Measurements from ENCODE around the gene CCDC82.

CCDC82 gene

GRCh38 chr11:96306933-96307775 lies 82.6 kb downstream of the CCDC82 start:
- DNase-seq (ENCODE audit: low read depth in 3 of 3) = no peak

DNA sequence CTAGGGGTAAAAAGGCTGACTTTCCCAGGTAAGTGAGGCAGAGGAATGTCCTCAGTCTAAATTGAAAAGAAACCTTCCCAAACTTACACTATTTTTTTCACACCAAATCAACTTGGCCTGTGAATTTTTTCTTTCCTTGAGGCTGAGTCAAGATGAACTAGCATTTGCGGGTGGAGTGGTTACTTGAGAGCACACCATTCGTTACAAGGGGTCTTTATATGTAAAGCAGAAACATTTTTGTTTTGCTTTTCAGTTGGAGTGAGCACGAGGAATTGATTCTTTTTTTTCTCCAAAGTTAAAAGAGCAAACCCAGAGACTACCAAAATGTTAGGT lies 83.1 kb downstream of the CCDC82 start:
- no peak for DNase-seq (ENCODE audit: low read depth in 3 of 3)

- no peak for DNase-seq (ENCODE audit: low read depth in 3 of 3)
These were observed 83.6 kb downstream of the CCDC82 start for GRCh38 chr11:96306071-96306470.

GRCh38 chr11:96303980-96304379 lies 85.7 kb downstream of the CCDC82 start:
- no peak for DNase-seq (ENCODE audit: low read depth in 3 of 3)

GRCh38 chr11:96303064-96303463 lies 86.6 kb downstream of the CCDC82 start:
- no peak for DNase-seq (ENCODE audit: low read depth in 3 of 3)
